ENCODE data around the gene KRT83. TPM values are rescaled to one million over a fixed set of nuclear protein-coding genes. Genes with fewer than 3 reads are reported as not detected.

Gene KRT83
- polyA plus RNA-seq, 2 of the 4 experiments (the other 2 are of a cell fraction) = 20.4 to 44.8 TPM

DNA sequence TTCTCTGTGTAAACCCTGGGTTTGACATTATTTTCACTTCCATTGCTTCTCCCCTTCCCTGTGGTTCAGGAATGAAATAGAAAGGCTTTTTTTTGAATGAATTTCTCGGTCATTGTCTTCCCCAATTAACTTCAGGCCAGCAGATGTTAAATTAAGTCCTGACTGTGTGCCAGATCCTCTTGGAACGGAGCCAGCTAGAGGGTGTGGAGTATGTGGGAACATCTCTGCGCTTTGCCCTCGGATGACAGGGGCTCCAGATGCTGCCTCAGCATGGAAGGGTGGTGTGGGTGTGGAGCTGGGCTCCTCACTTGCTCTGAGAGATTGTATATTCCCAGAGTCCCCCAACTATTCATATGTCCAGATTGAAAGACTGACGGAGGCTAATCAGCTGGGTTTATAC, 33.0 kb upstream of the KRT83 start:
- no peak for DNase-seq (ENCODE audit: low read depth in 1 of 2, low spot score in 1 of 2)
- 36% methylated on average over 5 of the region's 5 CpGs for WGBS (ENCODE audit: missing lambda C conversion rate)
- no peak overlapping the region for H3K4me3 ChIP-seq
- no peak for TF ChIP-seq FOSL2 (IDR thresholded peaks at IDR 0.05)
- TF ChIP-seq FOSL2 (CRISPR knock-in tag; IDR thresholded peaks at IDR 0.05) = no peak
- ChIA-PET POLR2A (no interaction called here), CTCF (interaction anchor here (1.3 to 1.9 kb wide), 5 partner anchors 19 to 531 kb away, joined by 4 to 8 read pairs (median 4); no protein-coding TSS in a partner anchor)
- H3K9me3 ChIP-seq = no peaks in the 10 kb centered on the region
- no peak for FAIRE-seq
- H3K4me2 ChIP-seq = no peak overlapping the region
- ATAC-seq = no peak
- H3K27ac ChIP-seq = no peak overlapping the region
- 0 out of 3 replicates have a peak, but pooled peaks cover 3% of the 10 kb centered on the region for H3K4me1 ChIP-seq

DNA sequence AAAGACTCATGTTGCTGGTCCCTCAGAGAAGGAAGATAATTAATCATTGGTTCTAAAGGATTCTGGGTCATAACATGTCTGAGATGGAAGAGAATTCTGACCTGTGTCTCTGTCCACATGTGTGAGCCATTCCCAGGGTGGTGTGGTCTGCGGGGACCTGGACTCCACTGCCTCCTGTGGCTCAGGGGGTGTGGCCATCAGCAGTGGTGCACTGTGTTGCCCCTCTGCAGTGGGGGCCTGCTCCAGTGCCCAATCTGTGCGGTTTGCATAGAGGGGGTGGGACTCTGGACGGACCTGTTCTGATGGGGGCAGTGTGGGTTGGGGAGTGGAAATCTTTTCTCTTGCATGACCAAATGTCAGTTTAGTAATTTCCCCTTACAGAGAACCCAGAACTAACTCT, 32.6 kb upstream of the KRT83 start:
- no peak overlapping the region for H3K4me2 ChIP-seq
- CTCF ChIA-PET = interaction anchor here (0.6 to 4.2 kb wide), 6 partner anchors 18 to 620 kb away, joined by 3 to 21 read pairs (median 4); no protein-coding TSS in a partner anchor
- TF ChIP-seq NR3C1 (IDR thresholded peaks at IDR 0.05) = no peak
- no peak for TF ChIP-seq EHMT2 (IDR thresholded peaks at IDR 0.05; ENCODE audit: low read depth)
- TF ChIP-seq KDM5A (IDR thresholded peaks at IDR 0.05) = no peak
- no peak for TF ChIP-seq JUN (IDR thresholded peaks at IDR 0.05)
- no peak for TF ChIP-seq PHF8 (IDR thresholded peaks at IDR 0.05; ENCODE audit: borderline replicate concordance, low read depth)
- TF ChIP-seq FOSB (CRISPR knock-in tag; IDR thresholded peaks at IDR 0.05) = no peak
- no peak for TF ChIP-seq MAFK (IDR thresholded peaks at IDR 0.05; ENCODE audit: partially characterized antibody)
- no peak for TF ChIP-seq RCOR1 (IDR thresholded peaks at IDR 0.05; ENCODE audit: low read depth, low read length)
- no peak for TF ChIP-seq CBX8 (IDR thresholded peaks at IDR 0.05)
- TF ChIP-seq RFX5 (IDR thresholded peaks at IDR 0.05) = no peak
- no peak for TF ChIP-seq SREBF2 (IDR thresholded peaks at IDR 0.05)
- TF ChIP-seq MYC (IDR thresholded peaks at IDR 0.05; ENCODE audit: borderline replicate concordance, low read length) = no peak
- TF ChIP-seq POLR2A (IDR thresholded peaks at IDR 0.05; ENCODE audit: low read length) = no peak
- no peak for FAIRE-seq
- H3K4me3 ChIP-seq = no peak overlapping the region
- POLR2A ChIA-PET = no interaction called here
- no peak overlapping the region for H3K27ac ChIP-seq
- no peaks in the 10 kb centered on the region for H3K9me3 ChIP-seq
- ATAC-seq = no peak
- WGBS (ENCODE audit: missing lambda C conversion rate) = 90% methylated on average over 3 of the region's 3 CpGs
- no peak for DNase-seq (ENCODE audit: low read depth in 1 of 2, low spot score in 1 of 2)
- H3K4me1 ChIP-seq = no peaks in the 10 kb centered on the region

DNA sequence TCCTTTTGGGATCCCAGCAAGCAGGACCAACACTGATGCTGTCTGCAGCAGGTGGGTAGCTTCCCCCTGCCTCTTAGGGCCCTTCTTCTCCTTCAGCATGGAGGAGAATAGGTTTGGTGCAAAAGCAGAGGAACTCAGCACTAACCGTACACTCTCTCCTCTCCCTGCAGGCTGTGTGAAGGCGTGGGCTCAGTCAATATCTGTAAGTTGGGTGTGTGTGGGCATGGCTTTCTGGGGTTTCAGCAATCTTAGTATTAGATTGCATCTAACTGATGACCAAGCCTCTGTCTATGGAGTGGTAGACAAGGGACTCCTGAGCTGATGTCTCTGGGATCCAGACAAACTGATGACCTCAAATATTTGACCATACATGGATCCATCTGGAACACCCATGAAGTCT, 31.8 kb upstream of the KRT83 start:
- Histone ChIP-seq H3K27ac (no peak overlapping the region; a peak in 1 of 6 replicates), H3K9me3 (no peaks in the 10 kb centered on the region), H3K4me2 (no peak overlapping the region), H3K4me1 (no peaks in the 10 kb centered on the region), H3K4me3 (no peak overlapping the region)
- ChIA-PET CTCF (interaction anchor here (0.6 to 4.2 kb wide), 7 partner anchors 12 to 531 kb away, joined by 3 to 21 read pairs (median 4); no protein-coding TSS in a partner anchor), POLR2A (no interaction called here)
- WGBS (ENCODE audit: missing lambda C conversion rate) = 71% methylated on average over 2 of the region's 2 CpGs
- DNase-seq (ENCODE audit: low read depth in 1 of 2, low spot score in 1 of 2) (no peak), ATAC-seq (no peak), FAIRE-seq (no peak)
- TF ChIP-seq FOXS1 (CRISPR knock-in tag; IDR thresholded peaks at IDR 0.05) (no peak), ZC3H11A (IDR thresholded peaks at IDR 0.05) (no peak), NR3C1 (IDR thresholded peaks at IDR 0.05) (no peak), EHMT2 (IDR thresholded peaks at IDR 0.05; ENCODE audit: low read depth) (no peak), FOSB (CRISPR knock-in tag; IDR thresholded peaks at IDR 0.05) (no peak), FOSL2 (IDR thresholded peaks at IDR 0.05) (no peak), FOSL2 (CRISPR knock-in tag; IDR thresholded peaks at IDR 0.05) (no peak), NFE2L2 (conservative IDR thresholded peaks at IDR 0.05; ENCODE audit: low read length) (no peak), CBX8 (IDR thresholded peaks at IDR 0.05) (no peak), HEYL (CRISPR knock-in tag; IDR thresholded peaks at IDR 0.05) (no peak), EHF (CRISPR knock-in tag; IDR thresholded peaks at IDR 0.05) (no peak)
- TF ChIP-seq, protein P1, sequence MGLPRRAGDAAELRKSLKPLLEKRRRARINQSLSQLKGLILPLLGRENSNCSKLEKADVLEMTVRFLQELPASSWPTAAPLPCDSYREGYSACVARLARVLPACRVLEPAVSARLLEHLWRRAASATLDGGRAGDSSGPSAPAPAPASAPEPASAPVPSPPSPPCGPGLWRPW (IDR thresholded peaks at IDR 0.05) = no peak
- TF ChIP-seq, protein P2, sequence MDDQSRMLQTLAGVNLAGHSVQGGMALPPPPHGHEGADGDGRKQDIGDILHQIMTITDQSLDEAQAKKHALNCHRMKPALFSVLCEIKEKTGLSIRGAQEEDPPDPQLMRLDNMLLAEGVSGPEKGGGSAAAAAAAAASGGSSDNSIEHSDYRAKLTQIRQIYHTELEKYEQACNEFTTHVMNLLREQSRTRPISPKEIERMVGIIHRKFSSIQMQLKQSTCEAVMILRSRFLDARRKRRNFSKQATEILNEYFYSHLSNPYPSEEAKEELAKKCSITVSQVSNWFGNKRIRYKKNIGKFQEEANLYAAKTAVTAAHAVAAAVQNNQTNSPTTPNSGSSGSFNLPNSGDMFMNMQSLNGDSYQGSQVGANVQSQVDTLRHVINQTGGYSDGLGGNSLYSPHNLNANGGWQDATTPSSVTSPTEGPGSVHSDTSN (IDR thresholded peaks at IDR 0.05) = no peak
- TF ChIP-seq, protein P3, sequence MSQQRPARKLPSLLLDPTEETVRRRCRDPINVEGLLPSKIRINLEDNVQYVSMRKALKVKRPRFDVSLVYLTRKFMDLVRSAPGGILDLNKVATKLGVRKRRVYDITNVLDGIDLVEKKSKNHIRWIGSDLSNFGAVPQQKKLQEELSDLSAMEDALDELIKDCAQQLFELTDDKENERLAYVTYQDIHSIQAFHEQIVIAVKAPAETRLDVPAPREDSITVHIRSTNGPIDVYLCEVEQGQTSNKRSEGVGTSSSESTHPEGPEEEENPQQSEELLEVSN (IDR thresholded peaks at IDR 0.05; ENCODE audit: borderline replicate concordance, low read depth) = no peak
- TF ChIP-seq, protein P4, sequence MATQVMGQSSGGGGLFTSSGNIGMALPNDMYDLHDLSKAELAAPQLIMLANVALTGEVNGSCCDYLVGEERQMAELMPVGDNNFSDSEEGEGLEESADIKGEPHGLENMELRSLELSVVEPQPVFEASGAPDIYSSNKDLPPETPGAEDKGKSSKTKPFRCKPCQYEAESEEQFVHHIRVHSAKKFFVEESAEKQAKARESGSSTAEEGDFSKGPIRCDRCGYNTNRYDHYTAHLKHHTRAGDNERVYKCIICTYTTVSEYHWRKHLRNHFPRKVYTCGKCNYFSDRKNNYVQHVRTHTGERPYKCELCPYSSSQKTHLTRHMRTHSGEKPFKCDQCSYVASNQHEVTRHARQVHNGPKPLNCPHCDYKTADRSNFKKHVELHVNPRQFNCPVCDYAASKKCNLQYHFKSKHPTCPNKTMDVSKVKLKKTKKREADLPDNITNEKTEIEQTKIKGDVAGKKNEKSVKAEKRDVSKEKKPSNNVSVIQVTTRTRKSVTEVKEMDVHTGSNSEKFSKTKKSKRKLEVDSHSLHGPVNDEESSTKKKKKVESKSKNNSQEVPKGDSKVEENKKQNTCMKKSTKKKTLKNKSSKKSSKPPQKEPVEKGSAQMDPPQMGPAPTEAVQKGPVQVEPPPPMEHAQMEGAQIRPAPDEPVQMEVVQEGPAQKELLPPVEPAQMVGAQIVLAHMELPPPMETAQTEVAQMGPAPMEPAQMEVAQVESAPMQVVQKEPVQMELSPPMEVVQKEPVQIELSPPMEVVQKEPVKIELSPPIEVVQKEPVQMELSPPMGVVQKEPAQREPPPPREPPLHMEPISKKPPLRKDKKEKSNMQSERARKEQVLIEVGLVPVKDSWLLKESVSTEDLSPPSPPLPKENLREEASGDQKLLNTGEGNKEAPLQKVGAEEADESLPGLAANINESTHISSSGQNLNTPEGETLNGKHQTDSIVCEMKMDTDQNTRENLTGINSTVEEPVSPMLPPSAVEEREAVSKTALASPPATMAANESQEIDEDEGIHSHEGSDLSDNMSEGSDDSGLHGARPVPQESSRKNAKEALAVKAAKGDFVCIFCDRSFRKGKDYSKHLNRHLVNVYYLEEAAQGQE (IDR thresholded peaks at IDR 0.05) = no peak
